Stimulated activated CD8-positive, alpha-beta memory T cell treated with anti-CD3 and anti-CD28 coated beads, Interleukin-15, amount 100 ng/mL, for 48 hours (primary cell): Measurements from ENCODE around the gene FAM20C.

Experiments
- DNase-seq, 2 donors: peaks; one replicate each; pipeline ENCODE4 v3.0.0-alpha.2; 2020; ENCODE audit warnings: low read depth in 2 of 2

The FAM20C gene

GRCh38 chr7:271266-272107 is 79.1 kb downstream of the FAM20C start:
- no peak for DNase-seq

- no peak for DNase-seq
These were observed 79.8 kb downstream of the FAM20C start for GRCh38 chr7:272108-272615.

GRCh38 chr7:272631-273030 is 80.3 kb downstream of the FAM20C start:
- no peak for DNase-seq

- DNase-seq, result no peak
These were observed 81.0 kb downstream of the FAM20C start for GRCh38 chr7:273327-273726.

- DNase-seq, result no peak
These were observed 81.9 kb downstream of the FAM20C start for GRCh38 chr7:274266-274665.

GRCh38 chr7:276230-276835 is 84.0 kb downstream of the FAM20C start:
- no peak for DNase-seq

GRCh38 chr7:277228-277627 is 84.9 kb downstream of the FAM20C start:
- DNase-seq, result no peak

- DNase-seq, result no peak
These were observed 85.7 kb downstream of the FAM20C start for GRCh38 chr7:278081-278480.

- DNase-seq, result no peak
These were observed 87.5 kb downstream of the FAM20C start for GRCh38 chr7:279821-280220.

GRCh38 chr7:280461-280860 is 88.1 kb downstream of the FAM20C start:
- DNase-seq, result no peak

- DNase-seq, result no peak
These were observed 89.3 kb downstream of the FAM20C start for GRCh38 chr7:281637-282036.

GRCh38 chr7:282621-283020 is 90.2 kb downstream of the FAM20C start:
- DNase-seq, result no peak

- DNase-seq, result no peak
These were observed 92.7 kb downstream of the FAM20C start for GRCh38 chr7:284762-285722.

- no peak for DNase-seq
These were observed 93.4 kb downstream of the FAM20C start for GRCh38 chr7:285731-286130.

- DNase-seq, result no peak
These were observed 93.9 kb downstream of the FAM20C start for GRCh38 chr7:286266-286665.

GRCh38 chr7:288671-289101 is 96.3 kb downstream of the FAM20C start:
- DNase-seq, result no peak

- no peak for DNase-seq
These were observed 96.9 kb downstream of the FAM20C start for GRCh38 chr7:289209-289755.

- no peak for DNase-seq
These were observed 97.6 kb downstream of the FAM20C start, which contains the start of gene FOXL3 for GRCh38 chr7:289756-290553. Gene FOXL3, plus strand, starts transcription at chr7:290170. Its CDS starts 0 bp downstream, at chr7:290170.

GRCh38 chr7:290554-291372 is 98.4 kb downstream of the FAM20C start:
- no peak for DNase-seq
